Tibial nerve (tissue), 4 donors: ENCODE results near the gene CDH4.

Experiments used
- CTCF ChIP-seq, 5 experiments: fragments of 200-600 bp in 3 of 5; fragments of 450-650 bp in 2 of 5; sonication (generic) in 3 of 5; IDR thresholded peaks; one replicate each; pipeline ENCODE4 v1.5.1; 2016 to 2019; ENCODE audit warnings: antibody characterized with exemption in 5 of 5, mild to moderate bottlenecking in 3 of 5, moderate library complexity in 2 of 5
- EP300 ChIP-seq, 2 donors: sonication (generic); formaldehyde crosslinking; IDR thresholded peaks; one replicate each; pipeline ENCODE4 v1.6.1; 2017; ENCODE audit warnings: antibody characterized with exemption in 2 of 2, mild to moderate bottlenecking in 1 of 2
- POLR2A ChIP-seq, 2 donors: fragments of 450-650 bp; IDR thresholded peaks; one replicate each; pipeline ENCODE4 v1.6.1; 2017; ENCODE audit warnings: antibody characterized with exemption in 2 of 2, mild to moderate bottlenecking in 2 of 2, moderate library complexity in 2 of 2

GRCh38 chr20:61763740-61764400 is 511.8 kb downstream of the CDH4 start:
- TF ChIP-seq CTCF (IDR thresholded peaks at IDR 0.05) (no peak), EP300 (IDR thresholded peaks at IDR 0.05) (no peak), POLR2A (IDR thresholded peaks at IDR 0.05) (no peak)
